ENCODE results near the gene UVRAG.

UVRAG gene

DNA sequence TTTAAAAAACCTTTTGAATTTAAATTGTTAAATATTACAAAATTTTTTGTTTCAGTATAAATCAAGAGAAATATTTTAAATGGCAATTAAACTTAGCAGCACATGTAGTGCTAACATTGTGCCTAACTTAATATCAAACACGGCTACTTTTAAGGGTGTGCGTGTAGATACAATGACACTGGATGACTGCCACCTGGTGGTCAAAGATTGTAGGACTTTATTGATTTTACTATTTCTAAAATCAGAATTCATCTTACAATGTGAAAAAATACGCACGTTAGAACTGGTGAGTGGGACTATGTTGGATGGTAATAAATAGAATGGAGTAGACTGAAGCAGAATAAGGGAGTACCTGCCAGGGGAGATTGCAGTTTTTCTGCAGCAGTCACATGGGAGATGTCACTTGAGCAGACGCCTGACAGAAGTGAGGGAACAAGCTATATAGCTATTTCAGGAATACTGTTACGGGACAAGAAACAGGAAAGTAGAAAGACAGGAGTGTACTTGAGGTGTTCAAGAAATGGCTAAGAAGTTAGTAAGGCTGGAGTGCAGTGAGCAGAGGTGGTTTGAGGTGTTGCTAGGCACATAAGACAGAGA, 52.9 kb downstream of the UVRAG start:
- no peaks in the 10 kb centered on the region for H3K9me3 ChIP-seq (ENCODE audit: insufficient read depth, low read length)
- H3K79me2 ChIP-seq (ENCODE audit: insufficient read depth, low read length), result peaks cover 56% of the 10 kb centered on the region
- H3K36me3 ChIP-seq (ENCODE audit: low read length), result peaks cover 4% of the 10 kb centered on the region; the same call in 1 of the 2 replicates
- no peaks in the 10 kb centered on the region for H3K27me3 ChIP-seq (ENCODE audit: low read length)
- TF ChIP-seq, protein P1, sequence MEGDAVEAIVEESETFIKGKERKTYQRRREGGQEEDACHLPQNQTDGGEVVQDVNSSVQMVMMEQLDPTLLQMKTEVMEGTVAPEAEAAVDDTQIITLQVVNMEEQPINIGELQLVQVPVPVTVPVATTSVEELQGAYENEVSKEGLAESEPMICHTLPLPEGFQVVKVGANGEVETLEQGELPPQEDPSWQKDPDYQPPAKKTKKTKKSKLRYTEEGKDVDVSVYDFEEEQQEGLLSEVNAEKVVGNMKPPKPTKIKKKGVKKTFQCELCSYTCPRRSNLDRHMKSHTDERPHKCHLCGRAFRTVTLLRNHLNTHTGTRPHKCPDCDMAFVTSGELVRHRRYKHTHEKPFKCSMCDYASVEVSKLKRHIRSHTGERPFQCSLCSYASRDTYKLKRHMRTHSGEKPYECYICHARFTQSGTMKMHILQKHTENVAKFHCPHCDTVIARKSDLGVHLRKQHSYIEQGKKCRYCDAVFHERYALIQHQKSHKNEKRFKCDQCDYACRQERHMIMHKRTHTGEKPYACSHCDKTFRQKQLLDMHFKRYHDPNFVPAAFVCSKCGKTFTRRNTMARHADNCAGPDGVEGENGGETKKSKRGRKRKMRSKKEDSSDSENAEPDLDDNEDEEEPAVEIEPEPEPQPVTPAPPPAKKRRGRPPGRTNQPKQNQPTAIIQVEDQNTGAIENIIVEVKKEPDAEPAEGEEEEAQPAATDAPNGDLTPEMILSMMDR (IDR thresholded peaks at IDR 0.05; ENCODE audit: insufficient read depth, low read length, poor library complexity, severe bottlenecking), result peak; percentile 82
- no peak for TF ChIP-seq EZH2phosphoT487 (conservative IDR thresholded peaks at IDR 0.05; ENCODE audit: low read length)
- H3K9ac ChIP-seq (ENCODE audit: low read length), result no peak overlapping the region
- no peak overlapping the region for H3K27ac ChIP-seq (ENCODE audit: low read depth, low read length)
- H4K20me1 ChIP-seq (ENCODE audit: low read depth, low read length), result peaks cover 5% of the 10 kb centered on the region; the same call in 1 of the 2 replicates
- H3K9me2 ChIP-seq (replicated peaks; ENCODE audit: insufficient read depth, low read length), result no peaks in the 10 kb centered on the region
- H3K4me2 ChIP-seq (ENCODE audit: low read depth, low read length, poor library complexity, severe bottlenecking), result no peak overlapping the region
- no peak overlapping the region for H2AFZ ChIP-seq (ENCODE audit: low read depth, low read length, severe bottlenecking)
- H3K4me3 ChIP-seq (ENCODE audit: insufficient read depth, low read length, poor library complexity, severe bottlenecking), result no peak overlapping the region
- H3F3A ChIP-seq (ENCODE audit: insufficient read depth), result peaks cover 17% of the 10 kb centered on the region; the same call in 1 of the 2 replicates

DNA sequence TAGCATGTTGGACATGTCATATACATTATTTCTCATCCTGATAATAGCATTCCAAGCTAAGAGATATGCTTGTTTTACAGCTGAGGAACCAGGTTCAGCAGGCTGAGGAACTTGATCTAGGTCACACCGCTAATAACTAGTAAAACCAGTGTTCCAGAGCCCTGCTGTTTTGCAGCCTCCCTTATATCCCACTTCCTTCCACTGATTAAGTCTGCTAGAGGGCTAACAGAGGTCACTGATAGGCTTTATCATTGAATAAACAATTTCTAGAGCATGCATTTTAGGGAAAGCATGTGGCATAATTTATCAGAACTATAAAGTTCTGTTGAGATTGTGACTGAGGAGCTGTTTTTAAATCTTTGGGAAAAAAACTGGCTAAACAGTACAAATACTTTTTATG, 54.0 kb downstream of the UVRAG start:
- H3K27me3 ChIP-seq (ENCODE audit: low read length), result no peaks in the 10 kb centered on the region
- no peak overlapping the region for H3K9ac ChIP-seq (ENCODE audit: low read length)
- TF ChIP-seq, protein P1 (IDR thresholded peaks at IDR 0.05; ENCODE audit: insufficient read depth, low read length, poor library complexity, severe bottlenecking), result no peak
- TF ChIP-seq EZH2phosphoT487 (conservative IDR thresholded peaks at IDR 0.05; ENCODE audit: low read length), result no peak
- H3K79me2 ChIP-seq (ENCODE audit: insufficient read depth, low read length), result peaks cover 65% of the 10 kb centered on the region
- H2AFZ ChIP-seq (ENCODE audit: low read depth, low read length, severe bottlenecking), result no peak overlapping the region
- H3K9me2 ChIP-seq (replicated peaks; ENCODE audit: insufficient read depth, low read length), result no peaks in the 10 kb centered on the region
- no peak overlapping the region for H3K27ac ChIP-seq (ENCODE audit: low read depth, low read length)
- H3K4me2 ChIP-seq (ENCODE audit: low read depth, low read length, poor library complexity, severe bottlenecking), result no peak overlapping the region
- H3K4me3 ChIP-seq (ENCODE audit: insufficient read depth, low read length, poor library complexity, severe bottlenecking), result no peak overlapping the region
- no peaks in the 10 kb centered on the region for H3K9me3 ChIP-seq (ENCODE audit: insufficient read depth, low read length)
- H3K36me3 ChIP-seq (ENCODE audit: low read length), result peaks cover 4% of the 10 kb centered on the region; the same call in 1 of the 2 replicates
- H4K20me1 ChIP-seq (ENCODE audit: low read depth, low read length), result peaks cover 5% of the 10 kb centered on the region; the same call in 1 of the 2 replicates
- H3F3A ChIP-seq (ENCODE audit: insufficient read depth), result peaks cover 17% of the 10 kb centered on the region; the same call in 1 of the 2 replicates

DNA sequence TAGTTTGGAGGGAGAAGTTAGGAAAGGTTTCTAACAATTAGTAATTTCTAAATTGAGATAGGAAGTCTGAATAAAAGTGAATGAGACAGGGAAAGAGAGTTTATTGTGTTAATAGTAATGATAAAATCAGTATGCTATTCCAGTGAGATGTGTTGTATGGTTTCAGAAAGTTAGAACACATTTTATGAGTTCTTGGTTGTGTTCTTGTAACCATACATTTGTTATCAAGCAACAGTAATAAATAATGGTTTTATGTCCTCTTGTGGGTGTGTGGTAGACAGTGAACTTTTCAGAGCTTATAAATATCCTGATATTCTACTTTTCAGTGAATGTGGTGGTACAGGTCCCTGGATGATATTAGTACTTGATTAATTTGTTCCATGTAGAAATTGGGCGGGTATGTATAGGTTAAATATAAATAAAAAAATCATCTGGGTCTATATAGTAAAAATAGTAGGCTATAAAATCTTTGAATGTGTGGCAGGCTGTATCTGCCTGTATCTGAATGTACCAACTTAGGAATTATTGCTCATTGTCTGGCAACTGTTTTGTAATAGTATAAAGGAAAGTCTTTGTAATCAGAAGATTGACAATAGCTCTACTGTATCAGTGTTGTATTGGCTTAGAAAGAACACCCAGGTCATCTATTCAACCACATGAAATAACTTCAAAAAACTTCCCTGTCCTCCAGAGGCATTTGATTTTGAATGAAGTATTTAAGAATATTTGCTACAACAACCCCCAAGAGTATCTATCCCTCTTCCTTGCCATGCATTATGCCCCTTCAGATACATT, 54.8 kb downstream of the UVRAG start:
- Histone ChIP-seq H3K4me3 (ENCODE audit: insufficient read depth, low read length, poor library complexity, severe bottlenecking) (no peak overlapping the region), H3K36me3 (ENCODE audit: low read length) (no peaks in the 10 kb centered on the region; the same call in 1 of the 2 replicates), H3K9ac (ENCODE audit: low read length) (no peak overlapping the region), H3K4me2 (ENCODE audit: low read depth, low read length, poor library complexity, severe bottlenecking) (no peak overlapping the region), H3K9me3 (ENCODE audit: insufficient read depth, low read length) (no peaks in the 10 kb centered on the region), H3K9me2 (replicated peaks; ENCODE audit: insufficient read depth, low read length) (no peaks in the 10 kb centered on the region), H3F3A (ENCODE audit: insufficient read depth) (peaks cover 13% of the 10 kb centered on the region; the same call in 1 of the 2 replicates), H3K27ac (ENCODE audit: low read depth, low read length) (no peak overlapping the region), H4K20me1 (ENCODE audit: low read depth, low read length) (peaks cover 5% of the 10 kb centered on the region; the same call in 1 of the 2 replicates), H3K79me2 (ENCODE audit: insufficient read depth, low read length) (peaks cover 69% of the 10 kb centered on the region), H3K27me3 (ENCODE audit: low read length) (no peaks in the 10 kb centered on the region), H2AFZ (ENCODE audit: low read depth, low read length, severe bottlenecking) (no peak overlapping the region)
- TF ChIP-seq EZH2phosphoT487 (conservative IDR thresholded peaks at IDR 0.05; ENCODE audit: low read length), result no peak
- TF ChIP-seq, protein P1 (IDR thresholded peaks at IDR 0.05; ENCODE audit: insufficient read depth, low read length, poor library complexity, severe bottlenecking), result no peak
